Heart right ventricle (tissue), 16 donors: ENCODE measurements around the gene TSN. TPM values are rescaled to one million over a fixed set of nuclear protein-coding genes. Genes with fewer than 3 reads are reported as not detected.

Experiments used
- ATAC-seq, 8 donors: fragments of 200-7000 bp; cut with Tn5 transposase; one replicate each; pipeline ENCODE4 v1.9.1; 2020; ENCODE audit warnings: mild to moderate bottlenecking in 8 of 8, moderate library complexity in 8 of 8, moderate number of reproducible peaks in 1 of 8
- DNase-seq, 2 donors: peaks; one replicate each; pipeline ENCODE4 v3.0.0-alpha.2; 2020
- H3K27ac ChIP-seq, 10 donors: fragments of 200-600 bp; sonication (generic) in 2 of 10; one replicate each; pipeline versions ENCODE4 v1.5.0 to v1.8.0; 2020 to 2022; ENCODE audit warnings: mild to moderate bottlenecking in 3 of 10
- H3K27me3 ChIP-seq, 7 donors: fragments of 200-600 bp; one replicate each; pipeline ENCODE4 v1.8.0; 2021 to 2022; ENCODE audit warnings: mild to moderate bottlenecking in 2 of 7
- H3K36me3 ChIP-seq, 9 donors: fragments of 200-600 bp; sonication (generic) in 1 of 9; one replicate each; pipeline versions ENCODE4 v1.5.0 to v1.8.0; 2020 to 2022; ENCODE audit warnings: mild to moderate bottlenecking in 2 of 9
- H3K4me1 ChIP-seq, 9 donors: fragments of 200-600 bp; sonication (generic) in 1 of 9; one replicate each; pipeline versions ENCODE4 v1.5.0 to v1.8.0; 2020 to 2022; ENCODE audit warnings: mild to moderate bottlenecking in 4 of 9
- H3K4me3 ChIP-seq, 10 donors: fragments of 200-600 bp; sonication (generic) in 2 of 10; one replicate each; pipeline versions ENCODE4 v1.5.0 to v1.8.0; 2020 to 2022; ENCODE audit warnings: mild to moderate bottlenecking in 7 of 10, moderate library complexity in 2 of 10
- H3K9me3 ChIP-seq, 11 donors: fragments of 200-600 bp in 10 of 11; sonication (generic) in 2 of 11; one replicate each; pipeline versions ENCODE4 v1.5.0 to v1.8.0; 2013 to 2022; ENCODE audit warnings: mild to moderate bottlenecking in 2 of 11, control low read depth in 1 of 11, moderate library complexity in 1 of 11
- WGBS, 2 donors: extraction: QIAGEN DNeasy Blood & Tissue Kit; methylation state at CpG; one replicate each; pipeline ENCODE4 v1.1.7; 2013; ENCODE audit warnings: inconsistent platforms in 1 of 2; 5-methylcytosine and 5-hydroxymethylcytosine counted together
- intact Hi-C, 10 donors: fragments of 100-400 bp; cut with DNase I; formaldehyde crosslinking; loops; one replicate each; pipeline versions ENCODE4 v1.11.1 to v1.14.2; 2022
- polyA plus RNA-seq, 2 donors: library from polyadenylated mRNA; stranded (reverse); fragments of 200-250 nt; gene quantifications; one replicate each; pipeline ENCODE4 v1.2.3, GENCODE V29; 2013
- total RNA-seq, 10 donors: library from RNA; stranded (reverse); fragmentation: NEBNext Ultra II Directional in 3 of 10; extraction: Animal tissue kit (Norgen Biotek cat#: 25700) in 3 of 10; gene quantifications; one replicate each; pipeline versions ENCODE4 v1.2.1 to v1.2.4, GENCODE V29; 2021 to 2023
- TF ChIP-seq, protein P1 (sequence below), 9 donors: fragments of 200-600 bp; sonication (generic) in 2 of 9; IDR thresholded peaks; one replicate each; pipeline versions ENCODE4 v1.5.0 to v1.8.0; 2021 to 2022; ENCODE audit warnings: antibody characterized with exemption in 9 of 9, mild to moderate bottlenecking in 5 of 9, moderate library complexity in 1 of 9
- donor health status: Arrhythmogenic right ventricular cardiomyopathy.
- donor health status: ischemic (EF 13 %, LVEDD 7.1; RV severe dilation, severe dysfunction).
- donor health status: healthy with polysubstance abuse.
- donor health status: DM: no; HTN: yes; CAD: no.
- donor health status: DM: no; HTN: no; CAD: no.
- donor health status: ischemic (EF 25% LVEDD 6.9; RV normal size, moderate dysfunction).
- donor health status: ischemic (EF 25% LVEDD 5.7; RV mildly dilated, moderate dysfunction).
- donor health status: healthy.
- donor health status: DM: yes; HTN: yes; CAD: no.
- donor health status: Ischemic cardiomyopathy.
- donor health status: ischemic (EF 35%, LVEDD 5.7; RV mildly dilated, moderate dysfunction).
- donor health status: nonischemic (EF 11% LVEDD 7.7; RV severe dilation, severe dysfunction).
- donor health status: DM: yes; HTN: yes; CAD: no.
- donor health status: PGD.
- donor health status: ischemic (EF 29% LVEDD 5.4; RV normal size, mild dysfunction).
- donor health status: nonischemic (EF 23%, LVEDD 6.1; RV moderate dilation, normal function).

TSN gene
- total and polyA plus RNA-seq, 12 donors = 15.3 to 54.4 (median 47.3) TPM

DNA sequence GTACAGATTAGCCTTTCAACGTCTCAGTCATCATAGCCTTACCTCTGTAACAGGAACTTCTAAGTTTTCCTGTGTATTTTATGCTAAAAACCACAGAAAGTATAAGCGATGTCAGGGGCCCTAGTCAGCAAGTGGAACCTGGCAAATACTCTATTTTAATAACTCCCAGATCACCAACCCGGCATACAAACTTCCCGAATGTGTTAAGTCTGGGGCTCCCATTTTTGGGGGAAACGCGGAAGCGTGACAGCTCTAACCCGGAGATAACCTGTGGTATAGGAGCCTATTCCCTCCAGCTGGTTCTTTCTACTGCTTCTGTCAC, 19.4 kb upstream of the TSN start:
- DNase-seq = no peak
- Histone ChIP-seq H3K36me3 (peaks cover 0 to 43% (median 33%) of the 10 kb centered on the region in 9 donors), H3K27ac (peak overlapping the region in 9 of 10 donors; percentile 43 to 93 (median 78)), H3K9me3 (no peaks in the 10 kb centered on the region), H3K27me3 (no peaks in the 10 kb centered on the region), H3K4me1 (peaks cover 0 to 21% (median 15%) of the 10 kb centered on the region in 9 donors), H3K4me3 (peak overlapping the region; percentile 68 to 99 (median 75))
- intact Hi-C loops = loop anchor here in 2 of 10 donors (1.0 to 5.0 kb wide), 3 partner anchors 19 to 206 kb away; partner anchors contain the start of genes RNU4ATAC (in 2 of the 2) and TSN (in 1 of the 2)
- 0 to 1% methylated on average over 8 of the region's 8 CpGs for WGBS, 2 donors
- no peak for ATAC-seq
- TF ChIP-seq, protein P1, sequence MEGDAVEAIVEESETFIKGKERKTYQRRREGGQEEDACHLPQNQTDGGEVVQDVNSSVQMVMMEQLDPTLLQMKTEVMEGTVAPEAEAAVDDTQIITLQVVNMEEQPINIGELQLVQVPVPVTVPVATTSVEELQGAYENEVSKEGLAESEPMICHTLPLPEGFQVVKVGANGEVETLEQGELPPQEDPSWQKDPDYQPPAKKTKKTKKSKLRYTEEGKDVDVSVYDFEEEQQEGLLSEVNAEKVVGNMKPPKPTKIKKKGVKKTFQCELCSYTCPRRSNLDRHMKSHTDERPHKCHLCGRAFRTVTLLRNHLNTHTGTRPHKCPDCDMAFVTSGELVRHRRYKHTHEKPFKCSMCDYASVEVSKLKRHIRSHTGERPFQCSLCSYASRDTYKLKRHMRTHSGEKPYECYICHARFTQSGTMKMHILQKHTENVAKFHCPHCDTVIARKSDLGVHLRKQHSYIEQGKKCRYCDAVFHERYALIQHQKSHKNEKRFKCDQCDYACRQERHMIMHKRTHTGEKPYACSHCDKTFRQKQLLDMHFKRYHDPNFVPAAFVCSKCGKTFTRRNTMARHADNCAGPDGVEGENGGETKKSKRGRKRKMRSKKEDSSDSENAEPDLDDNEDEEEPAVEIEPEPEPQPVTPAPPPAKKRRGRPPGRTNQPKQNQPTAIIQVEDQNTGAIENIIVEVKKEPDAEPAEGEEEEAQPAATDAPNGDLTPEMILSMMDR (IDR thresholded peaks at IDR 0.05) = no peak

DNA sequence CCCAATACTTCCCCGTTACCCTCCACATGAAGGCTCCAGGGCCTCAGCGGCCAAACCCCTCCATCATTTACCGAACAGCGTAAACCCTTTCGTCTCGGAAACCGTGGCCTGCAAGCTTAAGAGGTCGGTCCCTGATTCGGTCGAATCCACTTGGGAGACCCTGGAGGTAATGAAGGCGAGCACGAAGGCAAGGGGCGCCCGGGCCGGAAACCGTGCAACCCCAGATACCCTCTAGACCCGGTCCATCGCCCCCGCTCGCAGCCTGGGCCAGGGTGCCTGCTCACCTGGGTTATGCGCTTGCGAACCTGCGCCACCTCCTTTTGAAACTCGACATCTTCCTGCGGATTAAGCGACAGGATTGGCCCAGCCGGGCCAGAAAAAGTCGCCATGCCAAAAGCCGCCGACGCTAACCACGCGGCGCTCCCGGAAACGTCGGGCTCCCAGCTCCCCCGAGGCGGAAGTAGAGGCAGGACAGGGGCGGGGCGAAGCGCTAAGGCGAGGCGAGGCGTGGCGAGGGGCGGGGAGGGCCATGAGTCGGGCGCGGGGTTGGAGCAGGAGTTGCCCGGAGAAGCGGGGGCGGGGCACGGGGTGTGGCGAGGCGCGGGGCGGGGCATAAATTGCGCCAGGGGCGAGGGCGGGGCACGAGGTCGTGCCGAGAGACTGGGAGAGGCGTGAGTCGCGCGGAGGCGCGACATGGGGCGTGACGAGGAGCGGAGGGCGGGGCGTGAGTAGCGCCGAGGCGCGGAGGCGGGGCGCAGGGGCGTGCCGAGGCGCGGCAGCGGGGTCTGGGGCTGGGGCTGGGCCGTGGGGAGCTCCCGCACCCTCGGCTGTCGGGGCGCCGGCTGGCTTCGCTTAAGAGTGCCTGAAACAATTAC, 18.8 kb upstream of the TSN start, which contains the start of gene NIFK:
NIFK (minus strand) TSS at position 414 of the 875 bp plus-strand sequence; CDS start at position 389, 25 bp downstream.
- Histone ChIP-seq H3K36me3 (peaks cover 0 to 37% (median 28%) of the 10 kb centered on the region in 9 donors), H3K4me1 (peaks cover 0 to 21% (median 15%) of the 10 kb centered on the region in 9 donors), H3K4me3 (peak within 1 kb of the TSS; percentile 68 to 99 (median 75)), H3K9me3 (no peaks in the 10 kb centered on the region), H3K27ac (peak within 1 kb of the TSS; percentile 30 to 93 (median 80)), H3K27me3 (no peaks in the 10 kb centered on the region)
- TF ChIP-seq, protein P1 (IDR thresholded peaks at IDR 0.05) = peak in 1 of 9 donors; percentile 10
- intact Hi-C loops = loop anchor here in 3 of 10 donors (1.0 to 5.0 kb wide), 4 partner anchors 17 to 206 kb away; partner anchors contain the start of genes RNU4ATAC (in 2 of the 3) and TSN (in 1 of the 3)
- peak; percentile 99 to 100 for DNase-seq
- WGBS, 2 donors = 0% methylated on average over 93 of the region's 93 CpGs
- ATAC-seq = peak; percentile 97 to 99 (median 99)

- DNase-seq (no peak), ATAC-seq (no peak)
- peaks cover 0 to 8% (median 5%) of the 10 kb centered on the region in 9 donors for H3K4me1 ChIP-seq
- H3K4me3 ChIP-seq = no peak overlapping the region
- TF ChIP-seq, protein P1 (IDR thresholded peaks at IDR 0.05) = no peak
- H3K36me3 ChIP-seq = no peaks in the 10 kb centered on the region
- intact Hi-C loops = no loop called here
- H3K9me3 ChIP-seq = no peaks in the 10 kb centered on the region
- no peak overlapping the region for H3K27ac ChIP-seq
- 85 to 90% methylated on average over 6 of the region's 6 CpGs for WGBS, 2 donors
- H3K27me3 ChIP-seq = no peaks in the 10 kb centered on the region
Measured at GRCh38 chr2:121740973-121741372, 14.5 kb upstream of the TSN start.

- Histone ChIP-seq H3K27ac (no peak overlapping the region), H3K4me1 (peaks cover 0 to 7% (median 5%) of the 10 kb centered on the region in 9 donors), H3K36me3 (no peaks in the 10 kb centered on the region), H3K9me3 (no peaks in the 10 kb centered on the region), H3K27me3 (no peaks in the 10 kb centered on the region), H3K4me3 (no peak overlapping the region)
- WGBS, 2 donors = 89 to 97% methylated on average over 3 of the region's 3 CpGs
- TF ChIP-seq, protein P1 (IDR thresholded peaks at IDR 0.05) = no peak
- intact Hi-C loops = no loop called here
- ATAC-seq (no peak), DNase-seq (no peak)
Measured at GRCh38 chr2:121741450-121741849, 14.0 kb upstream of the TSN start.
